Tibial artery (tissue), 4 donors: Measurements from ENCODE around the gene EYA3.

ENCODE experiments used
- DNase-seq, 2 donors: peaks; one replicate each; pipeline ENCODE4 v3.0.0-alpha.2; 2019
- H3K27ac ChIP-seq, 2 donors: fragments of 200-600 bp; sonication (generic) in 1 of 2; 1 replicate in 1 of 2; 2 replicates in 1 of 2; pipeline ENCODE4 v1.5.1; 2018 to 2019; ENCODE audit warnings: mild to moderate bottlenecking in 1 of 2
- H3K27me3 ChIP-seq, 2 donors: fragments of 200-600 bp; sonication (generic) in 1 of 2; one replicate each; pipeline versions ENCODE4 v1.5.1 to v1.6.0; 2016 to 2019
- H3K36me3 ChIP-seq, 3 donors: fragments of 200-600 bp; sonication (generic) in 2 of 3; one replicate each; pipeline ENCODE4 v1.5.1; 2016 to 2019; ENCODE audit warnings: mild to moderate bottlenecking in 2 of 3
- H3K4me1 ChIP-seq, 4 donors: fragments of 200-600 bp; sonication (generic) in 2 of 4; 1 replicate in 3 of 4; 2 replicates in 1 of 4; pipeline ENCODE4 v1.5.1; 2016 to 2019
- H3K4me3 ChIP-seq, 2 donors: fragments of 200-600 bp; sonication (generic) in 1 of 2; 1 replicate in 1 of 2; 2 replicates in 1 of 2; pipeline ENCODE4 v1.5.1; 2018 to 2019; ENCODE audit warnings: mild to moderate bottlenecking in 2 of 2
- H3K9me3 ChIP-seq, 3 donors: fragments of 200-600 bp; sonication (generic) in 1 of 3; one replicate each; pipeline ENCODE4 v1.5.1; 2016 to 2019
- CTCF ChIP-seq, 2 experiments: fragments of 200-600 bp in 1 of 2; fragments of 450-650 bp in 1 of 2; IDR thresholded peaks; one replicate each; pipeline ENCODE4 v1.5.1; 2017 to 2019; ENCODE audit warnings: antibody characterized with exemption in 2 of 2, mild to moderate bottlenecking in 1 of 2, moderate library complexity in 1 of 2
- intact Hi-C: fragments of 100-400 bp; cut with DNase I; formaldehyde crosslinking; loops from one replicate; pipeline ENCODE4 v1.15.0; 2023; ENCODE audit warnings: low total_unique reads

EYA3 gene

DNA sequence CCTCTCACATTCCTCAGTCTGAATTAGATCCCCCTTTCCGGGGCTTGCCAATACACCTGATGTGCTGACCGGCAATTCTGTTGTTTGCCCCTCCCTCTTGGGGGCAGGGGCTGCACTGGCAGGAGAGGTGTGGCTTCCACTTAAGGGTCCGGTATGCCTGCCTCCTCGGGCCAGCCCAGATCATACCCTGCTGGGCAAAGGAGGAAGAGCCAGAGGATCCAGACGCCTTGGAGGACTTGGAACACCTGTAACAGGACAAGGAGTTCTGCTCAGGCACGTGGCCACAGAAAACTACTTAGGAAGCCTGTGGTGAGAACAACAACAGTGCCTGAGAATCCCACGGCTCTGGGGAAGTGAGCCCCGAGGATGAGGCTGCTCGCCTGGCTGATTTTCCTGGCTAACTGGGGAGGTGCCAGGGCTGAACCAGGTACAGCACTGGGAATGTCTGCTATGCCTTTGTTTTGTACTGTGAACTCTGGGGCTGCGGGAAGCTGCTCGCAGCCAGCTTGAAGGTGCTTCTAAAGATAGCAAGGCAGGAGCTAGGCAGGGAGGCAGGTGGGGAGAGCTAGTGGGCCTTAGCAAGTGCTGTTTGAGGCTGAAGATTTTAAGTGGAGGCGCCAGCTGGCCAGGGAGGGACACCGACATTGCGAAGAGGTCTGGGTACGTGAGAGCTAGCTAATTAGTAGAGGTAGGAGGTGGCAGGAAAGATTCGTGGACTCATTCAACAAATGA is 153.4 kb downstream of the EYA3 start, which contains the start of gene SMPDL3B:
Gene SMPDL3B (plus strand): TSS at position 183 of the 732 bp plus-strand sequence. CDS start 184 bp downstream, at position 367.
- no peak within 1 kb of the TSS for H3K4me3 ChIP-seq
- H3K27me3 ChIP-seq = peaks cover 0 to 29% of the 10 kb centered on the region in 2 donors
- H3K9me3 ChIP-seq = no peaks in the 10 kb centered on the region
- intact Hi-C loops = no loop called here
- no peak for DNase-seq
- H3K36me3 ChIP-seq = no peaks in the 10 kb centered on the region
- H3K27ac ChIP-seq = no peak within 1 kb of the TSS
- H3K4me1 ChIP-seq = peaks cover 0 to 13% (median 3%) of the 10 kb centered on the region in 4 donors
- TF ChIP-seq CTCF (IDR thresholded peaks at IDR 0.05) = no peak

GRCh38 chr1:27931759-27932158 is 156.7 kb downstream of the EYA3 start:
- intact Hi-C loops = no loop called here
- no peak for TF ChIP-seq CTCF (IDR thresholded peaks at IDR 0.05)
- H3K27me3 ChIP-seq = peaks cover 0 to 28% of the 10 kb centered on the region in 2 donors
- H3K36me3 ChIP-seq = no peaks in the 10 kb centered on the region
- no peak for DNase-seq
- no peak overlapping the region for H3K27ac ChIP-seq
- no peak overlapping the region for H3K4me3 ChIP-seq
- H3K4me1 ChIP-seq = peaks cover 0 to 13% (median 3%) of the 10 kb centered on the region in 4 donors
- no peaks in the 10 kb centered on the region for H3K9me3 ChIP-seq

DNA sequence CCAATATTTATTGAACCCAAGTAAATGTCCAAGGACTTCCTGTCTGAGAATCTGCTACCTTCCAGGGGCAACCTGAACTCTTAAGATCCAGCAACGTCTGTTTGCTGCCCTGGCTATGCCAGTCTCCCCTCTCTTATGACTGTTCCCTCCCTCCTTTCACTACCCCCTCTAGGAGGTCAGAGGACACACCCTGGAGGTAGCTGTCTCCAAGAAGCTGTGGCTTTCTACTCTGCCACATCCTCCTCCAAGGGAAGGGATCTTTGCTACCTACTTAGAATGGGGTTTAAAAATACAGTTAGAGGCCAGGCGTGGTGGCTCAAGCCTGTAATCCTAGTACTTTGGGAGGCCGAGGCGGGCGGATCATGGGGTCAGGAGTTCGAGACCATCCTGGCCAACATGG is 157.2 kb downstream of the EYA3 start:
- Histone ChIP-seq H3K27me3 (peaks cover 0 to 24% of the 10 kb centered on the region in 2 donors), H3K4me1 (peaks cover 0 to 13% (median 3%) of the 10 kb centered on the region in 4 donors), H3K4me3 (no peak overlapping the region), H3K27ac (no peak overlapping the region), H3K9me3 (no peaks in the 10 kb centered on the region), H3K36me3 (no peaks in the 10 kb centered on the region)
- TF ChIP-seq CTCF (IDR thresholded peaks at IDR 0.05) = no peak
- intact Hi-C loops = no loop called here
- no peak for DNase-seq

DNA sequence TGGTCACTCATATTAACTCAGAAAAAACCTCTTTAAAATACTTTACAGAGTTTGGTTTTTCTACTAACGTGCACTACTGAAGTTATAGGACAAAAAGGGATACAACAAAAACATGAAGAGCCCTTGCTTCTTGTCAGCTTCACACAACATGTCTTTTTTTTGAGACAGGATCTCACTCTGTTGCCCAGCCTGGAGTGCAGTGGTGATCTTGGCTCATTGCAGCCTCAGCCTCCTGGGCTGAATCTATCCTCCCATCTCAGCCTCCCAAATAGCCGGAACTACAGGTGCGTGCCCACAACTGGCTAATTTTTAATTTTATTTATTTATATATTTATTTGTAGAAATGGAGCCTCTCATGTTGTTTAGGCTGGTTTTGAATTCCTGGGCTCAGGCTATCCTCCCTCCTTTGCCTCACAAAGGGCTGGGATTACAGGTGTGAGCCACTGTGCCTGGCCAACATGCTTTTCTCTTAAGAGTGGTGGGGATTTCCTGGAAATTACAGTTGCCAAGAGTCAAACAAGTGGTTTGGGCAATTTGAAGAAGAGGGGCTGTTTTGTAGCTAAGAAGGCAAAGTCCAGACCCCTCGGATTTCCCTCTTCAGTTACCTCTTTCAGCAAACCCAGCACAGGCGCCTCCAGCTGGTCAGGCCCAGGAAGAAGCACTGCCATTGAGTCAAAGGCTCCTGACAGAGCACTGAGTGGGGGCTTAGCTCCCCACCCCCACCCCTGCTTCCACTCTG is 160.0 kb downstream of the EYA3 start:
- DNase-seq = no peak
- H3K36me3 ChIP-seq = no peaks in the 10 kb centered on the region
- intact Hi-C loops = no loop called here
- no peaks in the 10 kb centered on the region for H3K4me1 ChIP-seq
- peaks cover 0 to 6% of the 10 kb centered on the region in 2 donors for H3K27me3 ChIP-seq
- H3K9me3 ChIP-seq = no peaks in the 10 kb centered on the region
- H3K27ac ChIP-seq = no peak overlapping the region
- TF ChIP-seq CTCF (IDR thresholded peaks at IDR 0.05) = no peak
- no peak overlapping the region for H3K4me3 ChIP-seq

GRCh38 chr1:27922272-27922671 is 166.1 kb downstream of the EYA3 start:
- Histone ChIP-seq H3K9me3 (no peaks in the 10 kb centered on the region), H3K36me3 (no peaks in the 10 kb centered on the region), H3K4me1 (no peaks in the 10 kb centered on the region), H3K4me3 (no peak overlapping the region), H3K27me3 (no peaks in the 10 kb centered on the region), H3K27ac (no peak overlapping the region)
- intact Hi-C loops = no loop called here
- DNase-seq = no peak
- TF ChIP-seq CTCF (IDR thresholded peaks at IDR 0.05) = no peak
